ENCODE measurements around the gene CNTNAP5.

Gene CNTNAP5

GRCh38 chr2:124586210-124586609 is 561.1 kb downstream of the CNTNAP5 start:
- Mint-ChIP-seq H3K4me1 (ENCODE audit: low read depth) (no peaks in the 10 kb centered on the region), H3K4me3 (no peak overlapping the region), H3K36me3 (ENCODE audit: low read depth) (no peaks in the 10 kb centered on the region), H3K9me3 (no peaks in the 10 kb centered on the region), H3K27me3 (ENCODE audit: low read depth) (no peaks in the 10 kb centered on the region), H3K27ac (no peak overlapping the region)

GRCh38 chr2:124586835-124587234 is 561.7 kb downstream of the CNTNAP5 start:
- no peaks in the 10 kb centered on the region for H3K36me3 Mint-ChIP-seq (ENCODE audit: low read depth)
- no peaks in the 10 kb centered on the region for H3K9me3 Mint-ChIP-seq
- no peaks in the 10 kb centered on the region for H3K4me1 Mint-ChIP-seq (ENCODE audit: low read depth)
- no peak overlapping the region for H3K27ac Mint-ChIP-seq
- H3K27me3 Mint-ChIP-seq (ENCODE audit: low read depth), result no peaks in the 10 kb centered on the region
- no peak overlapping the region for H3K4me3 Mint-ChIP-seq

- Mint-ChIP-seq H3K27me3 (ENCODE audit: low read depth) (no peaks in the 10 kb centered on the region), H3K4me3 (no peak overlapping the region), H3K9me3 (no peaks in the 10 kb centered on the region), H3K27ac (no peak overlapping the region), H3K36me3 (ENCODE audit: low read depth) (no peaks in the 10 kb centered on the region), H3K4me1 (ENCODE audit: low read depth) (no peaks in the 10 kb centered on the region)
Observed at GRCh38 chr2:124589971-124590370, 564.9 kb downstream of the CNTNAP5 start.

GRCh38 chr2:124602759-124603158 is 577.7 kb downstream of the CNTNAP5 start:
- Mint-ChIP-seq H3K36me3 (ENCODE audit: low read depth) (no peaks in the 10 kb centered on the region), H3K4me1 (ENCODE audit: low read depth) (no peaks in the 10 kb centered on the region), H3K27me3 (ENCODE audit: low read depth) (no peaks in the 10 kb centered on the region), H3K4me3 (no peak overlapping the region), H3K9me3 (peaks cover 15% of the 10 kb centered on the region), H3K27ac (no peak overlapping the region)

GRCh38 chr2:124604940-124605339 is 579.9 kb downstream of the CNTNAP5 start:
- Mint-ChIP-seq H3K27ac (no peak overlapping the region), H3K4me3 (no peak overlapping the region), H3K36me3 (ENCODE audit: low read depth) (no peaks in the 10 kb centered on the region), H3K9me3 (peaks cover 7% of the 10 kb centered on the region), H3K4me1 (ENCODE audit: low read depth) (no peaks in the 10 kb centered on the region), H3K27me3 (ENCODE audit: low read depth) (no peaks in the 10 kb centered on the region)

- no peaks in the 10 kb centered on the region for H3K27me3 Mint-ChIP-seq (ENCODE audit: low read depth)
- H3K4me3 Mint-ChIP-seq, result no peak overlapping the region
- no peak overlapping the region for H3K27ac Mint-ChIP-seq
- peaks cover 10% of the 10 kb centered on the region for H3K9me3 Mint-ChIP-seq
- no peaks in the 10 kb centered on the region for H3K36me3 Mint-ChIP-seq (ENCODE audit: low read depth)
- no peaks in the 10 kb centered on the region for H3K4me1 Mint-ChIP-seq (ENCODE audit: low read depth)
Observed at GRCh38 chr2:124607679-124608078, 582.6 kb downstream of the CNTNAP5 start.

- Mint-ChIP-seq H3K4me3 (no peak overlapping the region), H3K36me3 (ENCODE audit: low read depth) (no peaks in the 10 kb centered on the region), H3K4me1 (ENCODE audit: low read depth) (no peaks in the 10 kb centered on the region), H3K27me3 (ENCODE audit: low read depth) (no peaks in the 10 kb centered on the region), H3K9me3 (peaks cover 7% of the 10 kb centered on the region), H3K27ac (no peak overlapping the region)
Observed at GRCh38 chr2:124609667-124610066, 584.6 kb downstream of the CNTNAP5 start.

GRCh38 chr2:124610141-124610540 is 585.1 kb downstream of the CNTNAP5 start:
- H3K27me3 Mint-ChIP-seq (ENCODE audit: low read depth), result no peaks in the 10 kb centered on the region

GRCh38 chr2:124610866-124611265 is 585.8 kb downstream of the CNTNAP5 start:
- no peaks in the 10 kb centered on the region for H3K36me3 Mint-ChIP-seq (ENCODE audit: low read depth)
- H3K4me1 Mint-ChIP-seq (ENCODE audit: low read depth), result no peaks in the 10 kb centered on the region
- H3K27ac Mint-ChIP-seq, result no peak overlapping the region
- no peak overlapping the region for H3K4me3 Mint-ChIP-seq
- H3K27me3 Mint-ChIP-seq (ENCODE audit: low read depth), result no peaks in the 10 kb centered on the region
- peaks cover 7% of the 10 kb centered on the region for H3K9me3 Mint-ChIP-seq

More at GRCh38 chr2:124610141-124610540, 585.1 kb downstream of the CNTNAP5 start:
- no peak overlapping the region for H3K4me3 Mint-ChIP-seq
- no peaks in the 10 kb centered on the region for H3K36me3 Mint-ChIP-seq (ENCODE audit: low read depth)
- H3K27ac Mint-ChIP-seq, result no peak overlapping the region
- H3K9me3 Mint-ChIP-seq, result peaks cover 7% of the 10 kb centered on the region
- no peaks in the 10 kb centered on the region for H3K4me1 Mint-ChIP-seq (ENCODE audit: low read depth)

- peaks cover 22% of the 10 kb centered on the region for H3K9me3 Mint-ChIP-seq
- H3K27ac Mint-ChIP-seq, result no peak overlapping the region
- no peaks in the 10 kb centered on the region for H3K27me3 Mint-ChIP-seq (ENCODE audit: low read depth)
- no peak overlapping the region for H3K4me3 Mint-ChIP-seq
- no peaks in the 10 kb centered on the region for H3K4me1 Mint-ChIP-seq (ENCODE audit: low read depth)
- no peaks in the 10 kb centered on the region for H3K36me3 Mint-ChIP-seq (ENCODE audit: low read depth)
Observed at GRCh38 chr2:124623560-124623959, 598.5 kb downstream of the CNTNAP5 start.

GRCh38 chr2:124625561-124625960 is 600.5 kb downstream of the CNTNAP5 start:
- Mint-ChIP-seq H3K27ac (no peak overlapping the region), H3K27me3 (ENCODE audit: low read depth) (no peaks in the 10 kb centered on the region), H3K9me3 (peaks cover 37% of the 10 kb centered on the region), H3K4me1 (ENCODE audit: low read depth) (no peaks in the 10 kb centered on the region), H3K36me3 (ENCODE audit: low read depth) (no peaks in the 10 kb centered on the region), H3K4me3 (no peak overlapping the region)

GRCh38 chr2:124626993-124627392 is 601.9 kb downstream of the CNTNAP5 start:
- Mint-ChIP-seq H3K4me3 (no peak overlapping the region), H3K36me3 (ENCODE audit: low read depth) (no peaks in the 10 kb centered on the region), H3K27ac (no peak overlapping the region), H3K9me3 (peaks cover 41% of the 10 kb centered on the region), H3K4me1 (ENCODE audit: low read depth) (no peaks in the 10 kb centered on the region), H3K27me3 (ENCODE audit: low read depth) (no peaks in the 10 kb centered on the region)

- Mint-ChIP-seq H3K4me1 (ENCODE audit: low read depth) (no peaks in the 10 kb centered on the region), H3K27ac (no peak overlapping the region), H3K9me3 (peaks cover 24% of the 10 kb centered on the region), H3K27me3 (ENCODE audit: low read depth) (no peaks in the 10 kb centered on the region), H3K4me3 (no peak overlapping the region), H3K36me3 (ENCODE audit: low read depth) (no peaks in the 10 kb centered on the region)
Observed at GRCh38 chr2:124633812-124634211, 608.7 kb downstream of the CNTNAP5 start.

GRCh38 chr2:124639524-124639923 is 614.4 kb downstream of the CNTNAP5 start:
- no peaks in the 10 kb centered on the region for H3K4me1 Mint-ChIP-seq (ENCODE audit: low read depth)
- no peak overlapping the region for H3K27ac Mint-ChIP-seq
- H3K9me3 Mint-ChIP-seq, result peaks cover 6% of the 10 kb centered on the region
- H3K36me3 Mint-ChIP-seq (ENCODE audit: low read depth), result no peaks in the 10 kb centered on the region
- H3K4me3 Mint-ChIP-seq, result no peak overlapping the region
- no peaks in the 10 kb centered on the region for H3K27me3 Mint-ChIP-seq (ENCODE audit: low read depth)

- peaks cover 6% of the 10 kb centered on the region for H3K9me3 Mint-ChIP-seq
- no peaks in the 10 kb centered on the region for H3K4me1 Mint-ChIP-seq (ENCODE audit: low read depth)
- no peak overlapping the region for H3K4me3 Mint-ChIP-seq
- H3K36me3 Mint-ChIP-seq (ENCODE audit: low read depth), result no peaks in the 10 kb centered on the region
- no peak overlapping the region for H3K27ac Mint-ChIP-seq
- no peaks in the 10 kb centered on the region for H3K27me3 Mint-ChIP-seq (ENCODE audit: low read depth)
Observed at GRCh38 chr2:124640221-124640750, 615.2 kb downstream of the CNTNAP5 start.
